Head of caudate nucleus (tissue), 42 donors: ENCODE results near the gene JAKMIP3.
"Not testable (repeated sequence)": the region's sequence is repeated elsewhere in the genome, so short reads cannot be mapped to it uniquely, and the experiment has no call there.

Source experiments
- DNase-seq, 42 donors: peaks; one replicate each; pipeline versions ENCODE4 v3.0.0 to v3.0.0-alpha.2; 2020 to 2021; ENCODE audit warnings: mixed read lengths in 7 of 42
- intact Hi-C: fragments of 100-400 bp; cut with DNase I; formaldehyde crosslinking; loops from one replicate; pipeline ENCODE4 v1.15.0; 2022

JAKMIP3 gene

DNA sequence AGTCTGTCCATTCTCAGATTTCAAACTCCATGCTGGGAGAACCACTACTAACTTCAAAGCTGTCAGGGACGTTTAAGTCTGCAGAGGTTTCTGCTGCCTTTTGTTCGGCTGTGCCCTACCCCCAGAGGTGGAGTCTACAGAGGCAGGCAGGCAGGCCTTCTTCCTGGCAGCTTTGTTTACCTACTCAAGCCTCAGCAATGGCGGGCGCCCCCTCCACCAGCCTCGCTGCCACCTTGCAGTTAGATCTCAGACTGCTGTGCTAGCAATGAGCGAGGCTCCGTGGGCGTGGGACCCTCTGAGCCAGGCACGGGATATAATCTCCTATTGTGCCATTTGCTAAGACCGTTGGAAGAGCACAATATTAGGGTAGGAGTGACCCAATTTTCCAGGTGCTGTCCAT is 27.5 kb downstream of the JAKMIP3 start:
- DNase-seq = peak in 15 of 42 donors; percentile 1 to 38 (median 19)
- intact Hi-C loops = not testable (repeated sequence)

DNA sequence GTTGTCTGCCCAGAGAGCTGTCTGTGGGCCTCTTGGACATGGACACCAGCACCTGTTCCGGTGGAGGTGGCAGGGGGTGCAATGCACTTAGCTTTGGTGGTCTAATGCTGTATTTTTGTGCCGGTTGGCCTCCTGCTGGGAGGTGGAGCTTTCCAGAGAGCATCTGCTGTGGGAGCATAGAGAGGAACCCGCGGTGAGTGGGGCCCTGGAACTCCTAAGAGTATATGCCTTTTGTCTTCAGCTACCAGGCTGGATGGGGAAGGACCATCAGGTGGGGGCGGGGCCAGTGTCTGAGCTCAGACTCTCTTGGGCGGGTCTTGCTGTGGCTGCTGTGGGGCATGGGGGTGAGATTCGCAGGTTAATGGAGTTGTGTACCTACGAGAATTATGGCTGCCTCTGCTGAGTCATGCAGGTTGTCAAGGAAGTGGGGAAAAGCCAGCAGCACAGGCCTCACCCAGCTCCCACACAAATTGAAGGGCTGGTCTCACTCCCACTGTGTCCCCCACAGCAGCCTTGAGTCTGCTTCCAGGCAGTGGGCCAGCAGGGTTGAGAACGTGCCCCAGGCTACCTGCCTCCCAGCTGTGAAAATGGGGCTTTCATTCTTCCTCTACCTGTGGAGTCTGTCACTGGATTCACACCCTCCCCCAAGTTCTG is 29.0 kb downstream of the JAKMIP3 start:
- intact Hi-C loops = no loop called here
- peak in 18 of 42 donors; percentile 6 to 57 (median 29) for DNase-seq

DNA sequence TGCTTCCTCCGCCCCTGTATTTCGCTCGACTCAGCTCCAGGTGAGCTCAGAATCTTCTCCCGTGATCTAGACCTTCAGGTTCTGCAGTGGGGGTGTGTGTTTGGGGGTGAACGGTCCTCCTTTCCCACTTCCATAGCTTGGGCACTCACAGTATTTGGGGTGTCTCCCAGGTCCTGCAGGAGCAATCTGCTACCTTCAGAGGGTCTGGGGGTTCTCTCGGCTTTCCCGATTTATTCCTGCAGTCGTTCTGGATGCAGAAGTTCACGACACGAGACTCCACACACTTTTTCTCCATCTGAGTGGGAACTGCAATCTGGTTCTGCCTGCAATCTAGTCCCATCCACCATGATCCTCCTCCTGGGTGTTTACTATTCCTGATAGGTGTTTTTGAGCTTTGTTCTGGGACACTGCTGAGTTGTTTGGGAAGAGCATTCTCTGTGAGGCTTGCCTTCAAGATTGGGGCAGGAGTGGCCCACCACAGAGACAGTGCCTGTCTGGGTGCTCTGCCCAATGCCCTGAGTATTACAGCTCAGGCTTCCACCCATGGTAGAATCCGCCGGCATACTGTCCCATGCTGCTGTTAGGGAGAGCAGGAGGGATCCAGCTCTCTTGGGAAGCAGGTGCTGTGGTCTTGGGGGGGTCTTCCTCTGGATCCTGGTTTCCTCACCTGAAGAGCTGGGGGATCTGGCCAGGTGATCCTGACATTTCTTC is 29.8 kb downstream of the JAKMIP3 start:
- peak in 12 of 42 donors; percentile 0 to 31 (median 6) for DNase-seq
- intact Hi-C loops = no loop called here

DNA sequence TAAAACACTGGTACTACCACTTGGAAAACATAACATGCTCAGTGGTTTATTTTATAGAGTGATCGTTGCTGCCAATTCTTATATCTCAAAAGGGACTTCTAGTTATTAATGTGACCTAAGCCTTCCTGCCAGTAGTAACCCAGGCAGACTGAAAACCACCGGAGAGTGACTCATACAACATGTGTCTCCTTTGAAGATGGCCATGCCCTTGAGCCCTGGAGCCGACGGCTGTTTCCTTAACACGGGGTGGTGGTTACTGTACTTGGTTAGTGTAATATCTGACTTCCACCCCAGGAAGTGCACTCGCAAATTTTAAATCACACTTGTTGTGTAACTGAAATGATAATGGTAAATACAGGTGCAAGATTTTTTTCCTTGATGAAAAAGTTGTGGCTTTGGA is 30.5 kb downstream of the JAKMIP3 start:
- intact Hi-C loops = no loop called here

DNA sequence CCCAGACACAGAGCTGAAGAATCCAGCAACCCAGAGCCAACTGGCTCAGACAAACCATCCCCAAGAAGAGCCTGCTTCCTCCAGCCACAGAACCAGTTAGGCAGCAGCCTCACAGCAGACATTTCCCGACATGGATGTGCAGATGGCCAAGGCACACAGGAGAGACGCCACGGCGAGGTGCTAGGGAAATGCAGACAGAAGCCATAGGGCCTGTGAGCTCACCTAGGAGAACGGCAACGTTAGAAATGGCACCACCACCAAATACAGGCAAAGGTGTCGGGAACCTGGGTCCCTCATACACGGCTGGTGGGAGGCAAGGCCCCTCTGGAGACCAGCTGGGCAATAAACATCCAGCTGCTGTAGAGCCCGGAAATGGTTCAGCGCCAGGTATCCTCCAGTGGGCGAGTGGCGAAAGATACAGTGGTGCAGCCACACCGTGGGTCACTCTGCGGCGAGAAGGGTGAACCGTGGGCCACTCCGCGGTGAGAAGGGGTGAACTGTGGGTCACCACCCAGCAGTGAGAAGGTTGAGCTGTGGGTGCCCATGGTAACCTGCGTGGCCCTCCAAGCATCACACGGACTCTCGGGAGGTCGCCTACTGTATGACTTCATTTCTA is 31.2 kb downstream of the JAKMIP3 start:
- intact Hi-C loops = no loop called here
- peak in 12 of 42 donors; percentile 1 to 32 (median 10) for DNase-seq

More for the DNA sequence above, 30.5 kb downstream of the JAKMIP3 start:
- peak in 7 of 42 donors; percentile 0 to 28 (median 13) for DNase-seq

DNA sequence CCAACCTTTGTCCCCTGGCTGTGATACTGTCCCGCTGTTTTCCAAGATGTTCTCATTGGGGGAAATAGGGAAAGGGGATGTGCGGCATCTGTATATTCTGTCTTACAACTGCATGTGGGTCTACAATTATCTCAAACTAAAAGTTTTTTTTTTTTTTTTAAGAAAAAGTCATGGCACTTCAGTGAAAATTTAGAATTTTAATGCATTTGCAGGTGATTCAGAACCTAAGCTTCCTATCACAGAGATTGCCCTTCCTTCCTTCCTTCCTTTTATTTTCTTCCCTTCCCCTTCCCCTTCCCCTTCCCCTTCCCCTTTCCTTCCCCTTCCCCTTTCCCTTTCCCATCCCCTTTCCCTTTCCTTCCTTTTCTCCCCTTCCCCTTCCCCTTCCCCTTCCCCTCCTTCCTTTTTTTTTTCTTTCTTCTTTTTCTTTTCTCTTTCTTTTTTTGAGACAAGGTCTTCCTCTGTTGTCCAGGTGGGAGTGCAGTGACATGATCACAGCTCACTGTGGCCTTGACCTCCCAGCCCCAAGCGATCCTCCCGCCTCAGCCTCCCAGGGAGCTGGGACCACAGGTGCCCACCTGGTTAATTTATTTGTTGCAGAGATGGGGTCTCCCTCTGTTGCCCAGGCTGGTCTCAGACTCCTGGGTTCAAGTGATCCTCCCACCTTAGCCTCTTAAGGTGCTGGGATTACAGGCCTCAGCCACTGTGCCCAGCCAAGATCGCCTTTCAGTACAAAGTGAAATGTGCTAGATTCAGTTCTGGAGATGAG is 32.0 kb downstream of the JAKMIP3 start:
- peak in 3 of 42 donors; percentile 1 to 10 (median 5) for DNase-seq
- intact Hi-C loops = no loop called here

DNA sequence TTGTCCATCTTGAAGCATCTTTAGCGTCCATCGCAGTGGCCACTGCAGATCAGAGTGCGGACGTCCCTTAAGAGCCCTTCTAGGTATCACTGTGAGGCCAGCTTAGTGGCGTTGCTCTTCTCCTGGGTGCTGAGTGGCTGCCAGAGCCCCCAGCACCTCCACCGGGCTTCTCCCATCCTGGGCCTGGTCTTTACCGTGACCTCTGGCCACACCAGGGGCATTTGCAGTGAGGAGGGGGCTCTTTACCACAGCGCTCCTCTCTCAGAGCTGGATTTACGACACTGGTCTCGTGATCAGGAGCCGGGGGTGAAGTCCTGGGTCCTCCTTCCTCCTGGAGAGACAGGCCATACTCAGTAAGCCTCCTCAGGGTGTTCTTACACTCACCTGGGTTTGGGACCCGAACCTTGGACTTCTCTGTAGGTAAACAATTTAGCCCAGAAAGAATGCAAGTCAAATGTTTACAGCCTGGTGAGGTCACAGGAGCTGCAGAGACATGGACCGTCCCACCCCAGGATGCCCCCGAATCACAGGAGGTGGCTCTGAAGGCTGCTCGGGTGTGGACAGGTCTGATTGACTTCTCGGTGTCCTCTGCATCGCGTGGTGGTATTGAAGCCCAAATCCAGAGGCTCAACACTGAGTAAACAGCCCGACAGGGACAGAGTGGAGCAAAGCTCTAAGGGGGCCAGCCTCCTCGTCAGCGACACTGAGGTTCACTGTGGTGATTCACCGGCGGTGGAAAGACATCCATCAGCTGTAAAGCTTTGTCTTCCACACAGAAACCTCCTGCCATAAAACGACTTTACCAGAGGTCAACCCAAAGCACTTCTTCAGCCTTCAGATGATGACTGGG is 33.0 kb downstream of the JAKMIP3 start:
- intact Hi-C loops = no loop called here

DNA sequence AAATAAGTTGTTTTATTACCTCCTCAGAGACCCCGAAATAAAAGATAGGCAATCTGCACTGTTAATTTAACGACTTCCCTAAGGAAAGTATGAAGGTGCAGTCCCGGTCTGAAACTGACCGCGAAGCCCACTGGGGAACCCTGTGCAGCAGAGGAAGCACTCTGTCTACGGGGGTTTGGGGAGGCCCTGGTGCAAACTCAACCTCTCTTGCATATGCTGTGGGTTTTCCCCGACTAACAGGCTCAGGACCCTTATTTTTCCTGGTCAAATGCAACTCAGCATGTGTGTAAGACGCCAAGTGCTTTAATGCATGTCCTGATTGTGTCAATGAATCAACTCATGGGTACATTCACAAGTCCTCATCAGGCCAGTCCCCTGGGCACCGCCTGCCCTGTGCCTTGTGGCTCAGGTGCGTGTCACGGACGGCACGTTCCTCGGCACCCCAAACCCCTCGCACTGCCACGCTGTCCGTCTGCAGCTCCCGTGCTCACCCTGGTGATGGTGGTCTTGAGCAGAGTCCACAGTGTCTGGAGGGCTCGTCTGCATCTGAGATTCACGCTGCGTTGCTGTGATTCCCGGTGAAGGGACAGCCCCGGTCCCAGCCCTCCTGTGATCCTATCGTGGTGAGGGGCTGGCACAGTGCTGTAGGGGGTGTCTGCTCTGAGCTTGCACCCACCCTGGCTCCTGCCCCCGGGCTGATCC is 33.8 kb downstream of the JAKMIP3 start:
- intact Hi-C loops = no loop called here
- DNase-seq = peak in 15 of 42 donors; percentile 0 to 26 (median 9)

More for the DNA sequence above, 33.0 kb downstream of the JAKMIP3 start:
- DNase-seq = peak in 13 of 42 donors; percentile 0 to 28 (median 12)

DNA sequence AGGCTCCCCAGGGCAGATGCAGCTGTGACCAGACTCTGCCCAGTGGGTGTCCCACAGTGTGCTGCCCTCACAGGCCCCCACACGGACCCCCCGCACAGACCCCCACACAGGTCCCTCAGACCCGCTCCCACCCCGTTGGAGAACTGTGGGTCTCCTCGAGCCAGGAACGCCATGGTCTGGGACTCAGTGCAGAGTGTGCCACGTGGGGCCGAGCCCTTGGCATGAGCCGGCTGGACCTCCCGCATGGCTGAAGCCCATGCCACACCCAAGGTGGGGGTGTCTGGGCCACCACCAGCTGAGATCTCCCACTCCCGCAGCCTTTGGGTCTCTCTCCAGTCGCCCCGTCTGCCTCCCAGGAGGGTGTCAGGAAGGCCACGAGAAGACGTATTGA is 34.3 kb downstream of the JAKMIP3 start:
- peak in 16 of 42 donors; percentile 0 to 38 (median 14) for DNase-seq
- intact Hi-C loops = no loop called here

DNA sequence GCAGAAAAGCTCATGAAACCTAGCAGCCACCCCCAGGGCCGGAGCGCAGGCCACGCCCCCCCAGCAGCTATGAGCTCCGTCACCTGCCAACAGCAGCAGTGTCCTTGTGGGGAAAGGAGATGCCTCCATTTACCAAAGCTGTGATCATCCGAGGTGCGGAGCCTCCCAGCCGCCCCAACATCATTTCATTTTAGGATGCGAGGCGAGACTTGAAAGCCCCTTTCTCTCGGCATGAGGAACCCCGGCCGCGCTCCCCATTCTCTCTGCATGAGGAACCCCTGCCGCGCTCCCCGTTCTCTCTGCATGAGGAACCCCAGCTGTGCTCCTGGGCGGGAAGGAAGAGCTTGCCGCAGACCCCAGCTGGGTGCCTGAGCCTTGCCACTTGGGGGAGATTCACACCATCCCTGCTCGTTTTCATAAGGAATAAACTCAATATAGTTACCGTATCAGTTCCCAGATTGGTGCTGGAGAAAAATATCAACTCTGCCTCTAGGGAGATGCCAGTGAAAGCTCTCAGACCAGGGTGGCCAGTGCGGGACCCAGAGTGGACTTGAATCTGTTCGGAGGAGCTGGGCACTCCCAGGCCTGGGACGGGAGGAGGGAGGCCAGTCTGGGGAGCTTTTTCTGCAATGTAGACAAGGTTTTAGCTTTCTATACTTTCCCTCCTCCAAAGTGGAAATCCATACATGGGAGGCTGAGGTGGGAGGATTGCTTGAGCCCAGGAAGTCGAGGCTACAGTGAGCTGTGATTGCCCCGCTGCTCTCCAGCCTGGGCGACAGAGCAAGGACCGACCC is 35.0 kb downstream of the JAKMIP3 start:
- intact Hi-C loops = no loop called here
- peak in 18 of 42 donors; percentile 0 to 39 (median 12) for DNase-seq

DNA sequence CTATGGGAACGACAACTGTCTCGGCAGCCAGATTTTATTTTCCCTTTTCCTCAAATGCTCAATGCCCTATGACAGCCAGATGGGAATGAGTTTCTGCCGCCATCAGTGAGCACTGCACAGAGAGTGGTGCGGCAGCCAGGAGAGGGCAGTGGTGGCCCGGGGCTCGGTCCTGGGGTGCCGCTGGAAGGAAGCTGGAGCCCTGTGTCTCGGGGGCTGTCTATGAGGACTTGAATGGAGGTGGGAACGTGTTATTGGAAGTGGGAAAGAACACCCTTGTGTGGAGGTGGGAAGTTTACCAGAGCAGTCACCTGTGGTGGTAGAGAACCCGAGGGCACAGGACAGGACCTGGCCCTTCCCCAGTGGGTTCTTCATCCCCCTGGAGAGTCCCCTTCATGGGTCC is 35.8 kb downstream of the JAKMIP3 start:
- peak in 28 of 42 donors; percentile 10 to 69 (median 44) for DNase-seq
- intact Hi-C loops = no loop called here

DNA sequence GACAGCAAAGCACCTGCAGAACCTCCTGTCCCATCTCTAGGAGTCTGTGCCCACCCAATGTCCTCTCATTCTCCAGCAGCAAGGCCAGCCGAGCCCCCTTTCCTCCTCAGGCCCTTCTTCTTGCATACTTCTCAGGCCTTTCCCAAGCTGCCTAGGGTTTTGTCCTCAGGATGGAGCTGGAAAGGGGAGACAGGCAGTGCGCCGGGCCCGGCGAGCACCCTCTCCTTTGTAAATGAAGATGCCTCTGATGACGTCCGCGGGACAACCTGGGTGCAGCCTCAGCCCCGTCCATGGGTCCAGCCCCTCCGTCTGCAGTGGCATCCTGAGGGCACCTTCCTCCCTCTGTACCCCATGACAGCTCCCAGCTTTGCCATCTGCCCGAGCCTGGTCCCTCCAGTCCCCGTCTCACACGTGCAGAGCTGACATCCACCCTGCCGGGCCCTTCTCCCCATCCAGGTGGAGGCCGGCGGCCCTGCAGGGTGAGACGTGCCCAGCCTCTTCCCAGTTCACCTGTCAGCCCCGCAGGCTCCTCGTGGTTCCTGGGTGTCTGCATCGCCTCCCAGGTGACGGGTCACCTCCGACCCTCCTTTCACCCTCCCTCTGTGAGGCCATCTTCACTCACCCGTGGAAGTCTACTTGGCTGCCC is 36.4 kb downstream of the JAKMIP3 start:
- intact Hi-C loops = no loop called here
- DNase-seq = peak in 17 of 42 donors; percentile 0 to 33 (median 13)

DNA sequence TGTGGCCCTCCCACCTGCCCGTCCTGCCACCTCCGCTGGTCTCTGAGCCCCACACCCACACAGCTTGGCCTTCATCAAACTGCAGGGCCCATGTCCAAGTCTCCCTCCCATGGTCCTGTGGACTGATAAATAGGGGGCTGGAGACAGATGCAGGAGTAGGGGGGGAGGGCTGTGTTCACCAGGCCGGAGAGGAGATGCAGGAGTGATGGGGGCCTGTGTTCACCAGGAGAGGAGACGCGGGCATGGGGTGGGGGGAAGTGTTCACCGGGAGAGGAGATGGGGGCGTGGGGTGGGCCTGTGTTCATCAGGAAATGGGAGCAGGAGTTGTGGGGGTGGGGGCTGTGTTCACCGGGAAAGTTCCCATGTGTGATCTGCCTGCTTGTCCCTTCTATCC is 37.0 kb downstream of the JAKMIP3 start:
- intact Hi-C loops = no loop called here
- peak in 12 of 42 donors; percentile 0 to 21 (median 8) for DNase-seq

DNA sequence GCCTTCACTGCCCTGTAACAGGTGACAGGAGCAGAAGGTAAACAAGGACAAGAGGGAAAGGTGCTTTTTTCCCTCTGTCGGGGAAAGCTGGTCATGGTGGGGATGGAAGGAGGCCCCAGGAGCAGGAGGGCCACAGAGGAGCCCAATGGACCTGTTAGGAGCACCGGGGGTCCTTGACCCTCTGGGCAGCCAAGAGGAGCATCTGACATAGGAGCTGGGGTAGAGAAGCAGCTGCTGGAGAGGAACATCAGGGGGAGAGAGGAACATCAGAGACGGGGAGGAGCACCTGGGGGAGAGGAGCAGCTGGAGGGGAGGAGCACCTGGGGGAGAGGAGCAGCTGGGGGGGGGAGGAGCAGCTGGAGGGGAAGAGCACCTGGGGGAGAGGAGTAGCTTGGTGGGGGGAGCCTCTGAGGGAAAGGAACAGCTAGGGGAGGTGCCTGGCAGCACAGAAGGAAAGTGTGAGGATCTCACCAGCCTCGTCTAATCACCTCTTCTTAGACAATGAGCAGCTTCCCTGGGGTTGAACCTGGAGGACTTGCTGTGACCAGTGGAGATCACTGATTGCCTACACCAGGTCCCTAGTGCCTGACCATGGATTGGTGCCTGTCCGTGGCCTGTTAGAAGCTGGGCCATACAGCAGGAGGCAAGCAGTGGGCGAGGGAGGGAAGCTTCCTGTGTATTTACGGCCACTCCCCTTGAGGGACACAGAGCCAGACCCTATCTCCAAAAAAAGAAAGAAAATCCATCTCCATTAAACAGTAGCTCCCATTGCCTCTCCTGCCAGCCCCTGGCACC is 37.6 kb downstream of the JAKMIP3 start:
- intact Hi-C loops = no loop called here
- peak in 13 of 42 donors; percentile 0 to 24 (median 7) for DNase-seq

DNA sequence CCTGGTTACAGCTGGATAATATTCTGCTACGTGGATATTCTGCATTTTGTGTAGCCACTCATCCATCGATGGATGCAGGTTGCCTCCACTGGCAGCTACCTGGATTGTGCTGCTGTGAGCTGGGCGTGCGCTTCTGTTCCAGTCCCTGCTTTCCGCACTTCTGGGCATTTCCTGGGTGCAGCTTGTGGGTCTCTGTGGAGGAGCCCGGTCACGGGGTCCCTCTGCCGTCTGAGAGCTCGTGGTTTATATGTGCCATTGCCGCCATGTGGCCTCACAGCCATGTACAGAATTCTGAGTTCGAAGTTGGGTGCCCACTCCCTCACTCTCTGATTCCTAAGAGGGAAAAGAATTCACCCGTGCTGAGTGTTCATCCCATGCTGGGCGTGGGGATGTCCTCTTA is 38.3 kb downstream of the JAKMIP3 start:
- intact Hi-C loops = no loop called here
- peak in 14 of 42 donors; percentile 0 to 31 (median 10) for DNase-seq
